ENCODE measurements around the gene C11orf91. TPM values are rescaled to one million over a fixed set of nuclear protein-coding genes. Genes with fewer than 3 reads are reported as not detected.
"Not testable (repeated sequence)": the region's sequence is repeated elsewhere in the genome, so short reads cannot be mapped to it uniquely, and the experiment has no call there.

C11orf91 gene
- polyA plus RNA-seq, 1 donor from 2014 or later = not detected

DNA sequence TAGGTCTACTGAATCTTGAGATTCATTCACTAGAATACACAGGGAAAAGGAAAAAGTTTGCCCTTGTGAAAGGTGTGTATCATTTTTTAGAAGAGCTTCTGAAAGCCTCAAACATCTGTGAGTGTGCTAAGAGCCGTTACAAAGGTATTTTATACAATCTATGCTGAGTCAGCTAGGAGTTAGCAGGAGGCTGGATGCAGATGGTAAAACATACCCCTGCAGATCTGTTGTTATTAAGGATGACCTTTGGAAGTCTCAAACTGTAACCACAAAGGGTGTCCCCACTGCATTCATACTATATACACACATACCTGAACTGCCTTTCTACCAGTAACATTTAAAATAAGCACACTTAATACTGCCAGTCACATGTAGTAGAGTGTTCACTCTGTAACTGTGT, 8.4 kb upstream of the C11orf91 start:
- no peaks in the 10 kb centered on the region for H3K27me3 Mint-ChIP-seq
- no peaks in the 10 kb centered on the region for H3K36me3 Mint-ChIP-seq
- no peaks in the 10 kb centered on the region for H3K9me3 Mint-ChIP-seq
- no peaks in the 10 kb centered on the region for H3K4me1 Mint-ChIP-seq
- H3K27ac Mint-ChIP-seq = no peak overlapping the region
- no peak overlapping the region for H3K4me3 Mint-ChIP-seq

DNA sequence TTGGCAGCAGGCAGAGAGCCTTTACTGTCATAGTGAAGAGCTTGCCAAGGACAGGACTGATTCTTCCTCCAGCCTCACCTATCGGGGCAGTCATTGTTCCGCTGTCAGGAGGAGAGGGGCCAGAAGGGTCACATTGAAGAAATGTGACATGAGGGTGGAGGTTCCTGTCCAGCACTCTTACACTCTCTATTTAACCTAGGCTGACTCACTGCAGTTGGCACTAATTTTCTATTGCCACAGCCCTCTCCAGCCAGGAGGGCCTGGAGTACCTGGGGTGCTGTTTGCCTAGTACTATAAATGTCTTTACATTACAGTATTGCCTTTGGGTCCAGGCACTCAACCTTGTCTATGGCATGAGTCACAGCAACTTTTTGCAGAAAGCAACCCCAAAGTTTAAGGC, 7.2 kb upstream of the C11orf91 start:
- not testable (repeated sequence) for H3K27me3 Mint-ChIP-seq, H3K4me3 Mint-ChIP-seq, H3K4me1 Mint-ChIP-seq

DNA sequence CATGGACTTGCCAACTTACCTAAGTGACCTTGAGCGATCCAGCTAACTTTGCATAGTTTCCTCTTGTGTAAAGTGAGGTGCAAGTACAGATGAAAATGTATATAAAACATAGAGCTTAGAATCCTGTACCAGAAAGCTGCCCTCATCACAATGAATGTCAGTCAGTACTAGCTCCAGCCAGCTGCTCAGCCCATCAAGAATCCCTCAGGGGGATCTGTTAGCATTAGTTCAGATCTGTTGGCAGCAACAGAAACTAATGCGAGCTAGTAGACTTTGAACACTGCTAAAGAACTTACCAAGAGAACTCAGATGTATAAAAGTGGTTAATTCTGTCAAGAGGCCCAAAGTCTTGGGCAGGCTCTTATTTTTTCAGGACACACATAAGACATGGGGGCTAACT, 6.3 kb upstream of the C11orf91 start:
- Mint-ChIP-seq H3K4me3 (no peak overlapping the region), H3K27ac (no peak overlapping the region), H3K27me3 (no peaks in the 10 kb centered on the region), H3K4me1 (no peaks in the 10 kb centered on the region), H3K9me3 (no peaks in the 10 kb centered on the region), H3K36me3 (no peaks in the 10 kb centered on the region)

More for the DNA sequence above, 7.2 kb upstream of the C11orf91 start:
- not testable (repeated sequence) for H3K9me3 Mint-ChIP-seq, H3K27ac Mint-ChIP-seq, H3K36me3 Mint-ChIP-seq

DNA sequence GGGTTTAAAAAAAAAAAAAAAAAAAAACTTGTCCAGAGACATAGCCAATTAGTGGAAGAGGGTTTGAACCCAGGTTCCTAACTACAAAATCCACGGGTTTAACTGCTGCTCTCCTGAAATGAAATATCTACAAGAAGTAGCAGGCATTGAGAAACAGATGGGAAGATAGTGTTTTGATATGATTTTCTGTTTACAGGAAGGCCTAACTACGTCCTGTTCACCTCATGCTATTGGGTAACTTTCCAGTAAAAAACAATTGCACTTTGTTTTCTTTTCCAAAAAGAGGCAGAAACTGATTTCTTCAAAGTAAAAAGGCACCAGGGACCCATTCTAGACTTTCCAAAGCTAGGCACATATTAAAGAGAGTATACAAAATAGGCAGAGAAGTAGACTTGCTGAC, 5.9 kb upstream of the C11orf91 start:
- H3K27ac Mint-ChIP-seq = no peak overlapping the region
- peaks cover 0 to under 1% (median 0%) of the 10 kb centered on the region in 3 donors for H3K4me1 Mint-ChIP-seq
- no peak overlapping the region for H3K4me3 Mint-ChIP-seq
- no peaks in the 10 kb centered on the region for H3K9me3 Mint-ChIP-seq
- no peaks in the 10 kb centered on the region for H3K27me3 Mint-ChIP-seq
- no peaks in the 10 kb centered on the region for H3K36me3 Mint-ChIP-seq

DNA sequence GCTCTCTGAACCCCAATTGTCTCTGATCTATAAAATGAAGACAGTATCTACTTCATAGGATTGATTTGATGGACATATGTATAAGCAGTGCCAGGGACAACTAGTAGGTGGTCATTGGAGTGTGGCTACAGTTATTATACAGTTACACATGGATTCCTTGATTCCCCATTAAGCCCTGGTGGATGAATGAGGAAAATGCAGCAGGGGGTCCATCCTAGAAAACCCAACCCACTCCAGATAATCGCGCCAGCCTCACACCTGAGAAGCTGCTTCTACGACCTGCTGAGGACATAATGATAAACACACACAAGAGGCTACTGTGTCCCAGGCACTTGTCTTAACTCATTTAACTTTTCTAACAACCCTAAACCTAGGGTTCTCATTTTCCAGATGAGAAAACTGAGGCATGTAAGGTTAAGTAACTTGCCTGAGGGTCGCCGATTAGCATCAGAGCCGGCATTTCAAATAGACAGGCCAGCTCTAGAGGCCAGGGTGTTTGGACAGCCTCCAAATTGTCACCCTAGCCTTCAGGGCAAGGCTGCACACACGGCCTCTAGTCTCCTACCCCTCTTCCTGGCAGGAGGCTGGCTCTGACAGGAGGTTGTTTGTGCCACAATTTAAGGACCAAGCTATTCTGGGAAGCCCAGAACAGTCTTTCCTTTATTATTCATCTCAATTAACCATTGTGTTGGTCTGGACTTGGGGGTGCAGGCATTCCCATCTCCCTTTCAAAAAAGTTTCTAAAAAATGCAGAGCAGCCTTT, 3.8 kb upstream of the C11orf91 start:
- no peaks in the 10 kb centered on the region for H3K36me3 Mint-ChIP-seq
- H3K27ac Mint-ChIP-seq = no peak overlapping the region
- peaks cover 3% of the 10 kb centered on the region for H3K27me3 Mint-ChIP-seq
- no peaks in the 10 kb centered on the region for H3K9me3 Mint-ChIP-seq
- H3K4me1 Mint-ChIP-seq = peaks cover 6 to 9% (median 7%) of the 10 kb centered on the region in 3 donors
- no peak overlapping the region for H3K4me3 Mint-ChIP-seq

DNA sequence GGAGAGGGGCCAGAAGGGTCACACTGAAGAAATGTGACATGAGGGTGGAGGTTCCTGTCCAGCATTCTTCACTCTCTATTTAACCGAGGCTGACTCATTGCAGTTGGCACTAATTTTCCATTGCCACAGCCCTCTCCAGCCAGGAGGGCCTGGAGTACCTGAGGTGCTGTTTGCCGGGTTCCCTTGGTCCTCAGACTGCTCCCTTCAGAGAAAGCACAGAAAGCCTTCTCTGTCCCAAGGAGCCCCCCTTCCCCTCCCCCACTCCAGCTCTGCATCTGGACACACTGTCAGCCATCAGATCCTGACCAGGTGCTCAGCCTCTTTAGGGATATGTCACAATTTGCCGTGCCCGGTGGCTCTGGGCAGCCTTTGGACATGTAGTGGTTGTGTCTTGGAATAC, 3.2 kb upstream of the C11orf91 start:
- Mint-ChIP-seq H3K4me1 (peaks cover 6 to 9% (median 7%) of the 10 kb centered on the region in 3 donors), H3K27me3 (peaks cover 3% of the 10 kb centered on the region), H3K4me3 (no peak overlapping the region), H3K36me3 (no peaks in the 10 kb centered on the region), H3K9me3 (no peaks in the 10 kb centered on the region), H3K27ac (no peak overlapping the region)

DNA sequence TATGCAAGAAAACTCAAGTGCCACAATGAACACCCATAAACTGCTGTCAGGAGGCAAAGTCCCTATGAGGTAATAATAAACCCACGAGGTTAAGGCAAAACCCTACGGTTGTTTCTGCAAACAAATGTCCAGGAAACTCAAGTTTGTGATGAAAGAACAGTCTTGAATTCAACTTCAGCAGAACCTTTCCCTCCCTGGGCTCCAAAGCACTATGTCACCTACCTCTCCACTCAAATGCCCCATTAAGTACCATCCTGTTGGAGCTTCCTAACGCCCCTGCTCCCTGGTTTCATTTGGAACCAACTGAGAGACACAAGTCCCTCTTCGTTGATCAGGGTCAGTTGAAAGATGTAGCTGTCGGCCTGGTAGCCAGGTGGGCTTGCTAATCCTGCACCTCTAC, 2.6 kb upstream of the C11orf91 start:
- Mint-ChIP-seq H3K4me1 (peaks cover 6 to 9% (median 7%) of the 10 kb centered on the region in 3 donors), H3K9me3 (no peaks in the 10 kb centered on the region), H3K27me3 (peaks cover 3% of the 10 kb centered on the region), H3K27ac (no peak overlapping the region), H3K36me3 (no peaks in the 10 kb centered on the region), H3K4me3 (no peak overlapping the region)

DNA sequence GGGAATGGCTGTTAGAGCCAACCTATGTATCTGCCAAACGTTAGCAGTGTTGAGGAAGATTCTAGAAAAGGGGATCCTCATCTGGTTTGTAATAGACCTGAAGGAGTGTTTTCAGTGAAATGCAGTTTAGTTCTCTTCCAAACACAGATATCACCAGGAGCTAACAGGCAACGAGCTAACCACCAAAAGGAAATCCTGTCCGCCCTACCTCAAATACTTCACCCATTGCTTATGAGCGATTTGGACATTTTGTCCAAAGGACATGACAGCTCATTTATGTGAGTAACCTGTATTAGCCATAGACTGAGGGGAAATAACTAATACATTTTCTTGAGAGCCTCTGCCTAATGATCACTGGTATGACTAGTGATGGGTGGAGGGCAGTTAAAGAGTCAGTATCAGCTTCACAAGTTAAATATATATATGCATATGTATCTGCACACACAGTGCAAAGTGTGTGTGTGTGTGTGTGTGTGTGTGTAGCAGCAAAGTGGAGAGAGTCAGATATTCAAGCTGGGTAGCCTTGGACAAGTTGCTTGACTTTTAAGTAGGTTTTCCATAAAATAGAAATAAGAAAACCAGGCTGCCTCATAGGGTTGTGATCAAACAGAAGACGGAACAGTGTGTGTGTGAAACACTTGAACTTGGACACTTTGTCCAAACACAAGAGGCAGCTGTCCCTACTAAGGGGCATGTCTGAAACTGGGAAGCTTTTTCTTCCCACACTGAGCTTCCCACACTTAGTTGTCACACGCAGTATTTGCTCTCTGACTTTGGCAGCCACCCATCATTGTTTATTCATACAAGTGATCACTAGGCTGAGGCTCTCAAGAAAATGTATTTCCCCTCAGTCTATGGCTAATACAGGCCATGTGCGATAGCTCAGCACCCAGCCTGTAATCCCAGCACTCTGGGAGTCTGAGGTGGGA, 940 bp upstream of the C11orf91 start:
- H3K9me3 Mint-ChIP-seq = no peaks in the 10 kb centered on the region
- H3K36me3 Mint-ChIP-seq = no peaks in the 10 kb centered on the region
- no peak overlapping the region for H3K27ac Mint-ChIP-seq
- peak overlapping the region; percentile 89 to 98 (median 94) for H3K4me3 Mint-ChIP-seq
- peaks cover 3% of the 10 kb centered on the region for H3K27me3 Mint-ChIP-seq
- peaks cover 6 to 9% (median 7%) of the 10 kb centered on the region in 3 donors for H3K4me1 Mint-ChIP-seq

DNA sequence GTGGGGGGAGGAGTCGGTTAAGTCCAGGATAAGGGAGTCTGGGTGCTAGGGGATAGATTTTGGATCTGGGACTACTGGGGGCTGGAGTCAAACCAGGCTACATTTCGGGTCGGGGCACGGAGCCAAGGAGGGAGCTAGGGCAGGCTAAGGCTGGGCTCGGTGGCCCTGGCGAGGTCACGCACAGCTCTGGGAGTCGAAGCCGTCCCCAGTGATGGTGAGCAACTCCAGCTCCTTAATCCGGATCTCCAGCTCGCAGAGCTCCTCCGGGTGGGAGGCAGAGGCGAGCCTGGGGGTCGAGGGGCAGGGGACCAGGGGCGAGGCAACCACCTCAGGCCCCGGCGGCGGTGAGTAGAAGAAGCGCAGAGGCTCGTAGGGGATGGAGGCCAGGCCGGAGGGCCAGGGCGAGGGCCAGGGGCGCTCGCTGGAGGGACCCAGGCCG, 544 bp downstream of the C11orf91 start:
- H3K27me3 Mint-ChIP-seq = peaks cover 3% of the 10 kb centered on the region
- H3K9me3 Mint-ChIP-seq = no peaks in the 10 kb centered on the region
- peak overlapping the region in 1 of 3 donors; percentile 16 for H3K27ac Mint-ChIP-seq
- peak overlapping the region; percentile 72 to 95 (median 88) for H3K4me3 Mint-ChIP-seq
- no peaks in the 10 kb centered on the region for H3K36me3 Mint-ChIP-seq
- H3K4me1 Mint-ChIP-seq = peaks cover 7 to 12% (median 10%) of the 10 kb centered on the region in 3 donors

DNA sequence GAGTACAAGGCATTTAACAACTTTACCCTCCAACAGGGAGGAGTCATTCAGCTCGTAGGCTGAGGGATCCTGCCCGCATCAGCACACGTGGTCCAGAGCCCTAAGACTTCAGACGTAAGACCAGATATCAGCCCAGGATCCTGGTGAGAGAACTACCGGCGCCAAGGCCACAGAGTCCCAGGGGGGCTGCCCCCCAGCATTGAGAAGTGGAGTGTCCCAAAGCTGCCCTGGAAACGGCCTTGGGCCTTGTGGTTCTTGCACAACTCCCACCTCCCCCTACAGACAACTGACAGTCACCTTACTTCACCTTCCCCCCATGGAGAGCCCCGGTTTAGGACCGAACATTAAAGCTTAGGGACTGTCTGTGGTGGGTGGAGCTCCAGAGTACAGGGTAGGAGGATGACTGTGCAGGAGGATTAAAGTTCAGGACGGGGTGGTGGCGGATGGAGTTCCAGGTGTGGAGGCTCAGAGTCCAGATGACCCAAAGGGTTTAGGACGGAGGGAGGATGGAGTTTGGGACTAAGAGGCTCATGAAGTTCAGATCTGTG, 1.0 kb downstream of the C11orf91 start:
- peak overlapping the region; percentile 72 to 95 (median 79) for H3K4me3 Mint-ChIP-seq
- peaks cover 3% of the 10 kb centered on the region for H3K27me3 Mint-ChIP-seq
- peaks cover 7 to 12% (median 10%) of the 10 kb centered on the region in 3 donors for H3K4me1 Mint-ChIP-seq
- H3K9me3 Mint-ChIP-seq = no peaks in the 10 kb centered on the region
- no peaks in the 10 kb centered on the region for H3K36me3 Mint-ChIP-seq
- H3K27ac Mint-ChIP-seq = peak overlapping the region in 1 of 3 donors; percentile 16

DNA sequence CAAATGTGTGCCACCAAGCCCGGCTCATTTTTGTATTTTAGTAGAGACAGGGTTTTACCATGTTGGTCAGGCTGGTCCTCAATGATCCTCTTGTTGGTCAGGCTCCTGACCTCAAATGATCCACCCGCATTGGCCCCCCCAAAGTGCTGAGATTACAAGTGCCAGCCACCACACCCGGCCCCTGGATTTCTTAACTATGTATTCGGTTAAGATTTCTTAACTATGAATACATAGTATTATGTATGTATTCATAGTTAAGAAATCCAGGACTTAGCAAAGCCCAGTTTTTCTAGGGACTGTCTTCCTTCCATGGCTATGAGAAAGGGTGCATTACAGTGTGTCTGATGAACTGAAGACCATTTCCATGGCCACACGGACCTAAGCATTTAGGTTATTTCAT, 1.7 kb downstream of the C11orf91 start:
- Mint-ChIP-seq H3K4me1 (peaks cover 7 to 12% (median 10%) of the 10 kb centered on the region in 3 donors), H3K9me3 (no peaks in the 10 kb centered on the region), H3K27me3 (peaks cover 3% of the 10 kb centered on the region), H3K36me3 (no peaks in the 10 kb centered on the region), H3K27ac (no peak overlapping the region), H3K4me3 (peak overlapping the region in 2 of 4 donors; percentile 74 to 84)

DNA sequence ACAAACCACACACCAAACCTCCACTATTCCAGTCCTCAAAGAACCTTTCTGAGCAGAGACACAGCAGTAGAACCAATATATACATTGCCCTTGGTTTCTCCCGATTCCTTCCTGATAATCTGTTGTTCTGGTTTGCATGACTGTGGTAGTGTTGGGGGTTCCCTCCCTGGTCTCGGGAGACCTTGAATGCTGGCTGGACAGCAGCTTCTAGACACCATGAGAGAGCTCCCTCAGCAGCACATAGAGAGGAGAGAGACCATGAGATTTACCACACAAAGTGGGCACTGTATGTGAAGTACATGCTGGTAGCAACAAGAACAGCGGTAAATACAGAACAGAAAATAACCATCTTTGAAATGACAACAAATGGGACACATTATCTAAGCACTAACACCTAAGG, 2.6 kb downstream of the C11orf91 start:
- H3K27me3 Mint-ChIP-seq = peaks cover 3% of the 10 kb centered on the region
- peak overlapping the region in 1 of 4 donors; percentile 61 for H3K4me3 Mint-ChIP-seq
- peaks cover 7 to 12% (median 10%) of the 10 kb centered on the region in 3 donors for H3K4me1 Mint-ChIP-seq
- peaks cover 2% of the 10 kb centered on the region for H3K36me3 Mint-ChIP-seq
- H3K27ac Mint-ChIP-seq = no peak overlapping the region
- H3K9me3 Mint-ChIP-seq = no peaks in the 10 kb centered on the region

DNA sequence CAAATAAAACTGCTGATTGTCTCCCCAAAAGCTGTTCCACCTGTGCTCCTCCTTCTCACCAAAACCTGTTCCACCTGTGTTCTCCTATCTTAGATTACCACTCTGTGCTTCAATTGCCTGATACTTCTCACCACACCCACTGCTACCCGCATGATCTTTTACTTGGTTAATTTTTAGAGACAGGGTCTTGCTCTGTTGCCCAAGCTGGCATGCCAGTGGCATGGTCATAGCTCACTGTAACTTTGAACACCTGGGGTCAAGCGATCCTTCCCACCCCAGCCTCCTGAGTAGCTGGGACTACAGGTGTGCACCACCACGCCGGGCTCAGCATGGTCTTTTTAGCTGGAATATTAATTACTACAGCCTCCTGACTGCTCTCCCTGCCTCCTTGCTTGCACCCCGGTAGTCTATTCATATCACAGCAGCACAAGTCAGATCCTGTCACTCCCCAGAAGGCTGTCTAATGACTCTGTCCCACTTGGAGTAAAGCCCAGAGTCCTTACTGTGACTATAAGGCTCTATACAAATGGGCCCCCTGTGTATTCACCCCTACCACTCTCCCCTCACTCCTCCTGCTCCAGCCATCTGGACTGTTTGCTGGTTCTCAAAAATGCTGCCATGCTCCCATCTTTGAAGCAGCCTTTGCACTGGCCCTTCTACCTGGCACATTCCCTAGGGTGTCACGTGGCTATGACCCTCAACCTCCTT, 3.5 kb downstream of the C11orf91 start:
- H3K27ac Mint-ChIP-seq = no peak overlapping the region
- H3K4me3 Mint-ChIP-seq = peak overlapping the region in 2 of 4 donors; percentile 23 to 26
- H3K36me3 Mint-ChIP-seq = peaks cover 2% of the 10 kb centered on the region
- peaks cover 3% of the 10 kb centered on the region for H3K27me3 Mint-ChIP-seq
- H3K9me3 Mint-ChIP-seq = no peaks in the 10 kb centered on the region
- peaks cover 7 to 12% (median 10%) of the 10 kb centered on the region in 3 donors for H3K4me1 Mint-ChIP-seq

DNA sequence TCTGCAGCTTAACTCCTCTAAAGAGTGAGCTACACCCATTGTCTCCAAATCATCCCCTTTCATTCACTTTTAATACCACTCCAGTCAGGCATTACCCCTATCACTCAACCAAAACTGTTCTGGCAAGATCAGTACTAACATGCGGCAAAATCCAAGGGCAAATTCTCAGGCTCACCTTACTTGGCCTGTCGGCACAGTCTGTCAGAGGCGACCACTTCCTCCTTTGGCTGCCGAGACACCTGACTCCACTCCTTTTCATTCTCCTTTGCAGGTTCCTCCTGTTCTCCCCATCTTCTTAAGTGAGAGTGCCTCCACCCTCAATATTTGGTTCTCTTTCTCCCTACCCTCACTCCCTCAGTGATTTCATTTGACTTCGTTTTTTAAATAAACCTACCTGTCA, 4.2 kb downstream of the C11orf91 start:
- Mint-ChIP-seq H3K9me3 (no peaks in the 10 kb centered on the region), H3K36me3 (peaks cover 2% of the 10 kb centered on the region), H3K4me3 (no peak overlapping the region), H3K27me3 (peaks cover 4% of the 10 kb centered on the region), H3K27ac (no peak overlapping the region), H3K4me1 (peaks cover 6 to 12% (median 9%) of the 10 kb centered on the region in 3 donors)
